Thoracic aorta (tissue), 2 donors: Measurements from ENCODE around the gene AOAH. TPM values are rescaled to one million over a fixed set of nuclear protein-coding genes. Genes with fewer than 3 reads are reported as not detected.

ENCODE experiments used
- ATAC-seq: fragments of 150-250 bp; one replicate; pipeline ENCODE4 v1.8.0; 2017; ENCODE audit warnings: low read depth; ENCODE audit not compliant: insufficient number of reproducible peaks, low FRiP score
- DNase-seq: peaks from one replicate; pipeline ENCODE4 v3.0.0-alpha.2; 2020; ENCODE audit warnings: low spot score
- H3K27ac ChIP-seq, 2 donors: fragments of 200-600 bp; sonication (generic); 1 replicate in 1 of 2; 2 replicates in 1 of 2; pipeline ENCODE4 v1.5.1; 2016; ENCODE audit warnings: mild to moderate bottlenecking in 2 of 2, moderate library complexity in 2 of 2
- H3K27me3 ChIP-seq: fragments of 200-600 bp; sonication (generic); replicated peaks from 2 replicates; pipeline ENCODE4 v1.6.0; 2016; ENCODE audit warnings: mild to moderate bottlenecking; ENCODE audit not compliant: insufficient read depth
- H3K36me3 ChIP-seq: fragments of 200-600 bp; sonication (generic); one replicate; pipeline ENCODE4 v1.5.1; 2016
- H3K4me1 ChIP-seq, 2 donors: fragments of 200-600 bp; sonication (generic); 1 replicate in 1 of 2; 2 replicates in 1 of 2; pipeline versions ENCODE4 v1.5.1 to v1.6.0; 2016; ENCODE audit warnings: low read depth in 2 of 2, mild to moderate bottlenecking in 1 of 2; ENCODE audit not compliant: control insufficient read depth in 1 of 2
- H3K4me3 ChIP-seq: fragments of 200-600 bp; sonication (generic); 2 replicates; pipeline ENCODE4 v1.5.1; 2016; ENCODE audit warnings: mild to moderate bottlenecking
- H3K9me3 ChIP-seq: fragments of 200-600 bp; sonication (generic); 2 replicates; pipeline ENCODE4 v1.5.1; 2016
- CTCF ChIP-seq: fragments of 200-600 bp; sonication (generic); IDR thresholded peaks from one replicate; pipeline ENCODE4 v1.5.1; 2019; ENCODE audit warnings: antibody characterized with exemption
- total RNA-seq, 2 donors: library from RNA; depleted of rRNA; stranded (reverse); fragments of >200 nt; gene quantifications; one replicate each; pipeline versions ENCODE4 v1.1.0 to v1.2.3, GENCODE V29; 2016

The AOAH gene
- total RNA-seq, 2 donors from 2014 or later: 20.2 to 22.6 TPM

DNA sequence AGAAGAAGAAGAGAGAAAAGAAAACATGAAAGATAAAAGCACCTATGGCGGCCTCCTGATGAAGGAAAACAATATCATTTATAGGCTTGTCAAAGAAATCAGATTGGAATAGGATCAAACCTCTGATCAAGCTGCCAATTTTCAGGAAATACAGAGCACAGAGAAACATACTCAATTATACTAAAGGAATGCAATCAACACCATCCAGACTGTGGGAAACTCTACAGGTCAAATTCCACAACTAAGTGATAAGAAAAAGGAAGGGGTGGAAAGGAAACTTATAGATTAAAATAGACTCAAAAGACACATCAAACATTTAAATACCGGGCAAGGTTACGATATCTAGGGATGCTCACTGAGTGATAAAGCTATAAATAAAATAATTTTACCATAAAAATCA lies 39.3 kb downstream of the AOAH start:
- no peak for TF ChIP-seq CTCF
- DNase-seq: no peak
- Histone ChIP-seq H3K27ac (no peak overlapping the region), H3K4me3 (no peak overlapping the region), H3K27me3 (no peaks in the 10 kb centered on the region), H3K9me3 (no peaks in the 10 kb centered on the region), H3K4me1 (no peaks in the 10 kb centered on the region), H3K36me3 (no peaks in the 10 kb centered on the region)
- ATAC-seq: no peak

GRCh38 chr7:36683695-36684357 lies 40.5 kb downstream of the AOAH start:
- ATAC-seq (no peak), DNase-seq (no peak)

GRCh38 chr7:36683111-36683510 lies 41.2 kb downstream of the AOAH start:
- ATAC-seq (no peak), DNase-seq (no peak)
- no peak for TF ChIP-seq CTCF
- no peaks in the 10 kb centered on the region for H3K27me3 ChIP-seq
- no peaks in the 10 kb centered on the region for H3K4me1 ChIP-seq
- H3K36me3 ChIP-seq: no peaks in the 10 kb centered on the region
- no peak overlapping the region for H3K4me3 ChIP-seq
- H3K9me3 ChIP-seq: no peaks in the 10 kb centered on the region
- H3K27ac ChIP-seq: no peak overlapping the region

More at GRCh38 chr7:36683695-36684357, 40.5 kb downstream of the AOAH start:
- Histone ChIP-seq H3K27me3 (no peaks in the 10 kb centered on the region), H3K4me3 (no peak overlapping the region), H3K9me3 (no peaks in the 10 kb centered on the region), H3K4me1 (no peaks in the 10 kb centered on the region), H3K36me3 (no peaks in the 10 kb centered on the region), H3K27ac (no peak overlapping the region)
- no peak for TF ChIP-seq CTCF

DNA sequence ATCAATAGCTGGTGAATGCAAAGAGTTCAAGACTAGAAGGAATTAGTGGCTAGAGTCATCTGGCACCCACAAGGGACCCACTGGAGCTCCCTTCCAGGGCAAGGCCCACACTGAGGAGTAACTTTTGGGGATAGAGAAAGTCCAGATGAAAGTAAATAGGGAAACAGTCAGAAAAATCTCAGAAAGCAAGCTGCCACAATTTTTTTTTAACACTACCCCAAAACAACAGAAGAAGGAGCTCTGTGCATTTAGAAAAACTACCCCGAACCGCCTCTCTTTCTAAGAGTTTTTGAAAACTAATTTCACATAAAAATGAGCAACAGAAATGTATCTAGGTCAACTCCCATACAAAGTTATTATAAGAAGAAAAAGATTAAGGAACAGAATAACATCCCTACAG lies 42.2 kb downstream of the AOAH start:
- Histone ChIP-seq H3K27ac (no peak overlapping the region), H3K36me3 (no peaks in the 10 kb centered on the region), H3K4me3 (no peak overlapping the region), H3K4me1 (no peaks in the 10 kb centered on the region), H3K27me3 (no peaks in the 10 kb centered on the region), H3K9me3 (no peaks in the 10 kb centered on the region)
- DNase-seq (no peak), ATAC-seq (no peak)
- no peak for TF ChIP-seq CTCF

GRCh38 chr7:36677769-36678437 lies 46.4 kb downstream of the AOAH start:
- no peaks in the 10 kb centered on the region for H3K27me3 ChIP-seq
- no peaks in the 10 kb centered on the region for H3K4me1 ChIP-seq
- H3K4me3 ChIP-seq: no peak overlapping the region
- ATAC-seq (no peak), DNase-seq (no peak)
- H3K27ac ChIP-seq: no peak overlapping the region
- TF ChIP-seq CTCF: no peak
- H3K9me3 ChIP-seq: no peaks in the 10 kb centered on the region
- H3K36me3 ChIP-seq: no peaks in the 10 kb centered on the region
